Measurements from ENCODE around the gene DGKH.
"Not testable (repeated sequence)": the region's sequence is repeated elsewhere in the genome, so short reads cannot be mapped to it uniquely, and the experiment has no call there.

The DGKH gene

GRCh38 chr13:42163338-42163737 lies 114.9 kb downstream of the DGKH start:
- H3K4me1 ChIP-seq (ENCODE audit: control insufficient read depth, insufficient read depth, low read length); H3K36me3 ChIP-seq (ENCODE audit: control insufficient read depth, insufficient read depth, low read length); H3K9me3 ChIP-seq (ENCODE audit: control insufficient read depth, low read length); H3K4me3 ChIP-seq (ENCODE audit: low read length); H3K9ac ChIP-seq (ENCODE audit: low read length); H3K27me3 ChIP-seq (ENCODE audit: control insufficient read depth, insufficient read depth, low read length): not testable (repeated sequence)

GRCh38 chr13:42163910-42164309 lies 115.5 kb downstream of the DGKH start:
- not testable (repeated sequence) for H3K9me3 ChIP-seq (ENCODE audit: control insufficient read depth, low read length); H3K27me3 ChIP-seq (ENCODE audit: control insufficient read depth, insufficient read depth, low read length); H3K4me3 ChIP-seq (ENCODE audit: low read length); H3K4me1 ChIP-seq (ENCODE audit: control insufficient read depth, insufficient read depth, low read length); H3K9ac ChIP-seq (ENCODE audit: low read length); H3K36me3 ChIP-seq (ENCODE audit: control insufficient read depth, insufficient read depth, low read length)

- H3K27me3 ChIP-seq (ENCODE audit: control insufficient read depth, insufficient read depth, low read length): no peaks in the 10 kb centered on the region
- H3K36me3 ChIP-seq (ENCODE audit: control insufficient read depth, insufficient read depth, low read length): no peaks in the 10 kb centered on the region
- no peaks in the 10 kb centered on the region for H3K9me3 ChIP-seq (ENCODE audit: control insufficient read depth, low read length)
- H3K4me3 ChIP-seq (ENCODE audit: low read length): no peak overlapping the region
- no peaks in the 10 kb centered on the region for H3K4me1 ChIP-seq (ENCODE audit: control insufficient read depth, insufficient read depth, low read length)
- no peak overlapping the region for H3K9ac ChIP-seq (ENCODE audit: low read length)
Observed at GRCh38 chr13:42164557-42165125, 116.2 kb downstream of the DGKH start.

- Histone ChIP-seq H3K27me3 (ENCODE audit: control insufficient read depth, insufficient read depth, low read length) (no peaks in the 10 kb centered on the region), H3K9ac (ENCODE audit: low read length) (no peak overlapping the region), H3K4me3 (ENCODE audit: low read length) (no peak overlapping the region), H3K36me3 (ENCODE audit: control insufficient read depth, insufficient read depth, low read length) (no peaks in the 10 kb centered on the region), H3K9me3 (ENCODE audit: control insufficient read depth, low read length) (no peaks in the 10 kb centered on the region), H3K4me1 (ENCODE audit: control insufficient read depth, insufficient read depth, low read length) (no peaks in the 10 kb centered on the region)
Observed at GRCh38 chr13:42168496-42168895, 120.0 kb downstream of the DGKH start.

- Histone ChIP-seq H3K36me3 (ENCODE audit: control insufficient read depth, insufficient read depth, low read length) (no peaks in the 10 kb centered on the region), H3K27me3 (ENCODE audit: control insufficient read depth, insufficient read depth, low read length) (no peaks in the 10 kb centered on the region), H3K4me3 (ENCODE audit: low read length) (no peak overlapping the region), H3K4me1 (ENCODE audit: control insufficient read depth, insufficient read depth, low read length) (no peaks in the 10 kb centered on the region), H3K9ac (ENCODE audit: low read length) (no peak overlapping the region), H3K9me3 (ENCODE audit: control insufficient read depth, low read length) (no peaks in the 10 kb centered on the region)
Observed at GRCh38 chr13:42170029-42170428, 121.6 kb downstream of the DGKH start.

- Histone ChIP-seq H3K36me3 (ENCODE audit: control insufficient read depth, insufficient read depth, low read length) (no peaks in the 10 kb centered on the region), H3K4me1 (ENCODE audit: control insufficient read depth, insufficient read depth, low read length) (no peaks in the 10 kb centered on the region), H3K9ac (ENCODE audit: low read length) (no peak overlapping the region), H3K9me3 (ENCODE audit: control insufficient read depth, low read length) (no peaks in the 10 kb centered on the region), H3K4me3 (ENCODE audit: low read length) (no peak overlapping the region), H3K27me3 (ENCODE audit: control insufficient read depth, insufficient read depth, low read length) (no peaks in the 10 kb centered on the region)
Observed at GRCh38 chr13:42173789-42174343, 125.4 kb downstream of the DGKH start.

- Histone ChIP-seq H3K9me3 (ENCODE audit: control insufficient read depth, low read length) (no peaks in the 10 kb centered on the region), H3K36me3 (ENCODE audit: control insufficient read depth, insufficient read depth, low read length) (no peaks in the 10 kb centered on the region), H3K27me3 (ENCODE audit: control insufficient read depth, insufficient read depth, low read length) (no peaks in the 10 kb centered on the region), H3K4me1 (ENCODE audit: control insufficient read depth, insufficient read depth, low read length) (no peaks in the 10 kb centered on the region), H3K9ac (ENCODE audit: low read length) (no peak overlapping the region), H3K4me3 (ENCODE audit: low read length) (no peak overlapping the region)
Observed at GRCh38 chr13:42174344-42175162, 126.1 kb downstream of the DGKH start.

- Histone ChIP-seq H3K4me1 (ENCODE audit: control insufficient read depth, insufficient read depth, low read length) (no peaks in the 10 kb centered on the region), H3K36me3 (ENCODE audit: control insufficient read depth, insufficient read depth, low read length) (no peaks in the 10 kb centered on the region), H3K4me3 (ENCODE audit: low read length) (no peak overlapping the region), H3K9me3 (ENCODE audit: control insufficient read depth, low read length) (no peaks in the 10 kb centered on the region), H3K9ac (ENCODE audit: low read length) (no peak overlapping the region), H3K27me3 (ENCODE audit: control insufficient read depth, insufficient read depth, low read length) (no peaks in the 10 kb centered on the region)
Observed at GRCh38 chr13:42176294-42176693, 127.8 kb downstream of the DGKH start.

GRCh38 chr13:42177189-42177588 lies 128.7 kb downstream of the DGKH start:
- Histone ChIP-seq H3K4me1 (ENCODE audit: control insufficient read depth, insufficient read depth, low read length) (no peaks in the 10 kb centered on the region), H3K9me3 (ENCODE audit: control insufficient read depth, low read length) (no peaks in the 10 kb centered on the region), H3K36me3 (ENCODE audit: control insufficient read depth, insufficient read depth, low read length) (no peaks in the 10 kb centered on the region), H3K27me3 (ENCODE audit: control insufficient read depth, insufficient read depth, low read length) (no peaks in the 10 kb centered on the region), H3K4me3 (ENCODE audit: low read length) (no peak overlapping the region), H3K9ac (ENCODE audit: low read length) (no peak overlapping the region)

GRCh38 chr13:42181381-42181953 lies 133.0 kb downstream of the DGKH start:
- no peak overlapping the region for H3K4me3 ChIP-seq (ENCODE audit: low read length)
- no peaks in the 10 kb centered on the region for H3K27me3 ChIP-seq (ENCODE audit: control insufficient read depth, insufficient read depth, low read length)
- H3K9me3 ChIP-seq (ENCODE audit: control insufficient read depth, low read length): no peaks in the 10 kb centered on the region
- H3K9ac ChIP-seq (ENCODE audit: low read length): no peak overlapping the region
- no peaks in the 10 kb centered on the region for H3K4me1 ChIP-seq (ENCODE audit: control insufficient read depth, insufficient read depth, low read length)
- H3K36me3 ChIP-seq (ENCODE audit: control insufficient read depth, insufficient read depth, low read length): no peaks in the 10 kb centered on the region

GRCh38 chr13:42189061-42189460 lies 140.6 kb downstream of the DGKH start:
- H3K9me3 ChIP-seq (ENCODE audit: control insufficient read depth, low read length): no peaks in the 10 kb centered on the region
- no peak overlapping the region for H3K4me3 ChIP-seq (ENCODE audit: low read length)
- H3K4me1 ChIP-seq (ENCODE audit: control insufficient read depth, insufficient read depth, low read length): no peaks in the 10 kb centered on the region
- no peaks in the 10 kb centered on the region for H3K36me3 ChIP-seq (ENCODE audit: control insufficient read depth, insufficient read depth, low read length)
- no peak overlapping the region for H3K9ac ChIP-seq (ENCODE audit: low read length)
- no peaks in the 10 kb centered on the region for H3K27me3 ChIP-seq (ENCODE audit: control insufficient read depth, insufficient read depth, low read length)

GRCh38 chr13:42190529-42190928 lies 142.1 kb downstream of the DGKH start:
- H3K36me3 ChIP-seq (ENCODE audit: control insufficient read depth, insufficient read depth, low read length): no peaks in the 10 kb centered on the region
- no peaks in the 10 kb centered on the region for H3K27me3 ChIP-seq (ENCODE audit: control insufficient read depth, insufficient read depth, low read length)
- H3K4me1 ChIP-seq (ENCODE audit: control insufficient read depth, insufficient read depth, low read length): no peaks in the 10 kb centered on the region
- H3K4me3 ChIP-seq (ENCODE audit: low read length): no peak overlapping the region
- no peaks in the 10 kb centered on the region for H3K9me3 ChIP-seq (ENCODE audit: control insufficient read depth, low read length)
- H3K9ac ChIP-seq (ENCODE audit: low read length): no peak overlapping the region
